Hematopoietic multipotent progenitor cell treated with erythropoietin and hydrocortisone succinate and interleukin-3 and kit ligand, for 8 days (in vitro differentiated cells): Measurements from ENCODE around the gene TSTD2.
"Not testable (repeated sequence)": the region's sequence is repeated elsewhere in the genome, so short reads cannot be mapped to it uniquely, and the experiment has no call there.

Experiments used
- DNase-seq: peaks from one replicate; pipeline ENCODE4 v3.0.0-alpha.2; 2015

TSTD2 gene

GRCh38 chr9:97629156-97629555 lies 4.0 kb downstream of the TSTD2 start:
- DNase-seq, result no peak

GRCh38 chr9:97628668-97629067 lies 4.5 kb downstream of the TSTD2 start:
- DNase-seq, result no peak

- DNase-seq, result no peak
Observed at GRCh38 chr9:97627624-97628023, 5.5 kb downstream of the TSTD2 start.

DNA sequence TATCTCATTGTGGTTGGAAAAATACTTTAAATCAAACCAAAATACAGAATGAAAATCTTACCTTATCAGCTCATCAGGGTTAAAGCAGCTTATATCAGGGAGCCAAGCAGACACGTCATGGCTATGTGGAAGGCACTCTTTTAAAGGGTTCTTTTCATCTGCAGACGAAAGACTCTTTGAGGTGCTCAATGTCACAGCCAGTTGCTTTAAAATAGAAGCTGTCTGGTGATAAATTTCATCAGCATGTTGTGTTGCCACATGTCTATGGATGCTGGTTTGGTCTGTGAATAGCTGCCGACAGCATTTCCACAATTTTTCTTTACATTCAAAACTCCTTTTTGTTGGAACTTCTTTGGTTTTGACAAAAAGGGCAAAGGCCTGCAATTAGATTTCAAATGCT lies 7.5 kb downstream of the TSTD2 start:
- no peak for DNase-seq

DNA sequence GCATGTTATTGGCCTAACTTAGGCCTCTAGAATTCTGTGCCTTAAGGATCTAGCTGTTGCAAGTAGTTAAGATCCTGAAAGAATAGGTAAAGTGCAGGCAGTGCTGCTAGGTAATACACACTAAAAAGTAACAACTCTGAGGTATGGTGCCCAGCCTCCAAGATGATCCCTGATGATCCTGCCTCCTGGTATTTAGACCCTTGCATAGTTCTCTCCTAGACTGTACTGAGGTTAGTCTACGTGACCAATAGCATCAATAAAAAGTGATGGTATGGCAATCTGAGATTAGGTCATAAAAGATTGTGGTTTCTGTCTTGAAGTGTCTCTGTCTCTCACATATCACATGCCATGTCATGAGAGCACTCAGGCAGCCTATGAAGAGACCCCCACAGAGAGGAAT lies 9.2 kb downstream of the TSTD2 start:
- no peak for DNase-seq

DNA sequence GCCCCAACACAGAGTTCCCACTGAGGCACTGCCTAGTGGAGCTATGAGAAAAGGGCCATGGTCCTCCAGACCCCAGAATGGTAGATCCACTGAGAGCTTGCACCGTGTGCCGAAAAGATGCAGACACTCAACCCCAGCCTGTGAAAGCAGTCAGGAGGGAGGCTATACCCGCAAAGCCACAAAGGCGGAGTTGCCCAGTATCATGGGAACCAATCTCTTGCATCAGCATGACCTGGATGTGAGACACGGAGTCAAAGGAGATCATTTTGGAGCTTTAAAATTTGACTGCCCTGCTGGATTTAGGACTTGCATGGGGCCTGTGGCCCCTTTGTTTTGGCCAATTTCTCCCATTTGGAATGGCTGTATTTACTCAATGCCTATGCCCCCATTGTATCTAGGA lies 10.7 kb downstream of the TSTD2 start:
- DNase-seq, result not testable (repeated sequence)

DNA sequence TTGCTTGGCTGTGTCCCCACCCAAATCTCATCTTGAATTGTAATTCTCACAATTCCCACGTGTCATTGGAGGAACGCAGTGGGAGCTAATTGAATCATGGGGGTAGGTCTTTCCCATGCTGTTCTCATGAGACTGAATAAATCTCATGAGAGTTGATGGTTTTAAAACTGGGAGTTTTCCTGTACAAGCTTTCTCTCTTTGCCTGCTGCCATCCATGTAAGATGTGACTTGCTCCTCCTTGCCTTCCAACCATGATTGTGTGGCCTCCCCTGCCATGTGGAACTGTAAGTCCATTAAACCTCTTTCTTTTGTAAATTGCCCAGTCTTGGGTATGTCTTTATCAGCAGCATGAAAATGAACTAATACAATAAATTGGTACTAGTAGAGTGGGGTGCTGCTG lies 13.1 kb downstream of the TSTD2 start:
- not testable (repeated sequence) for DNase-seq

DNA sequence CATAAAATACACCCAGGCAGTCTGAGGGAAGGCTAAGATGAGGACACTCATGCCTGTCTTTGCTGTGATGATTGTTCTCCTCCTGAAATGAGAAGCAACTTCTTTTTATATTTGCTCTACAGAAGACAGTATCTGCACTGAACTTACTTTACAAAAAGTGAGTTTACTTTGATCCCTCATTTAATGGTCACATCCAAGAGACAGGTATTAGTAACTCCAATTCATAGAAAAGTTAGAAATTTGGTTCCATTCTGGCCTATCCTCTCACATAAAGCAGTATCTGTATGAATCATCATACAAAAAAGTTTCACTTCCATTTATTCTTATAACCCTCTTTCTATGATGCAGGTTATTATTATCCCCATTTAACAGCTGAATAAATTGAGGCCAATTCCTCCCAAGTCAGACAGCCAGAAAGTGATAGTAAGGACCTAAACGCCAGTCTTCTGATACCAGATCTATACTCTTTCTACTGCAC lies 15.2 kb downstream of the TSTD2 start:
- DNase-seq, result no peak

DNA sequence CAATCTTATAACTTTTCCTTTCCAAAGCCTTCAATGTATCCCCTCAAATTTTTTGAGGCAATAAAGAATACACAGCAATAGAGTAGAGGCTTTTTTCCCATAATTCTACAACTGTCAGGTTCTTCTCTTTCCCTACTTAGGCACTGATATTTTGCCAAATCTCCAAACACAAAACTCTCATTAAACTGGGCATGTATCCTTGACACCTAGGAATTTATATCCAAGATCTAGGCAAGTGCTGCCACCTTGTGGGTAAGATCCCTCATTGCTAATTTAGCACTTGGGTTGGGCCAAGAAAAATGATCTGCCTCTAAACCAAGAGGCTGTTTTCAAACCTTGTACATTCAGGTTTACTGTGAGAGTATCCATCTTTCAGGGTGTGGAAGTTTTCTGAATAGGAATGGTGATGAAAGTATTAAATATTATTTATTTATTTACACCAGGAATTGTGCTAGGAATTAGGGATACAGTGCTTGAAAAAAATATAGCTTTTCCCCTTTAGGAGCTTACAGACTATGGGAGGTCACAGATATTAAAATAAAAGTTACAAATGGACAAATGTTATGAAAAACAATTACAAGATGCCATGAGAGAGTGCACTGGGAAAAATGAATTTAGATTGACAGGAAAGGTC lies 17.6 kb downstream of the TSTD2 start:
- DNase-seq, result peak; percentile 76

- no peak for DNase-seq
Observed at GRCh38 chr9:97604901-97605645, 28.1 kb downstream of the TSTD2 start.

- DNase-seq, result no peak
Observed at GRCh38 chr9:97602430-97602829, 30.7 kb downstream of the TSTD2 start.

- no peak for DNase-seq
Observed at GRCh38 chr9:97601228-97601898, 31.8 kb downstream of the TSTD2 start.

GRCh38 chr9:97600531-97601227 lies 32.5 kb downstream of the TSTD2 start:
- no peak for DNase-seq

- DNase-seq, result no peak
Observed at GRCh38 chr9:97599314-97599846, 33.8 kb downstream of the TSTD2 start.

GRCh38 chr9:97598461-97599288 lies 34.5 kb downstream of the TSTD2 start:
- peak; percentile 88 for DNase-seq

- DNase-seq, result no peak
Observed at GRCh38 chr9:97596906-97597305, 36.3 kb downstream of the TSTD2 start.

GRCh38 chr9:97594381-97594921 lies 38.7 kb downstream of the TSTD2 start:
- DNase-seq, result no peak

DNA sequence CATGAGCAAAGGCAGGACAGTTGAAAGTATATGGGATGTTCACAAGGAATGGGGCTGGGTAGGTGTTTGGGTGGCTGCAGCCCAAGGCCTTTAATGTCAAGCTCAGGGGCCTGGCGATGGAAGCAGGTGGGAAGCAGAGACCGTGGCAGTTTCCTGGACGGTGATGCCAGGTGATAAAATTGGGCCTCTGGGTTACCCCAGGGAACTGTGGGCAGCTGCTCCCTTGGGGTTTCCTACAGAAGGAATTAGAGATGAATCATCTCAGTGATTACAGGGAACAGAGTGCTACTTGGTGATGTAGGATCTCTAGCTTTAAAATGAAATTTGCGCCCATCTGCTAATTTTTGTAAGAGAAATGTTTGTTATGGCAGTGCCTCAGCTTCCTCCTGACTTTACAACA lies 39.2 kb downstream of the TSTD2 start:
- DNase-seq, result no peak

DNA sequence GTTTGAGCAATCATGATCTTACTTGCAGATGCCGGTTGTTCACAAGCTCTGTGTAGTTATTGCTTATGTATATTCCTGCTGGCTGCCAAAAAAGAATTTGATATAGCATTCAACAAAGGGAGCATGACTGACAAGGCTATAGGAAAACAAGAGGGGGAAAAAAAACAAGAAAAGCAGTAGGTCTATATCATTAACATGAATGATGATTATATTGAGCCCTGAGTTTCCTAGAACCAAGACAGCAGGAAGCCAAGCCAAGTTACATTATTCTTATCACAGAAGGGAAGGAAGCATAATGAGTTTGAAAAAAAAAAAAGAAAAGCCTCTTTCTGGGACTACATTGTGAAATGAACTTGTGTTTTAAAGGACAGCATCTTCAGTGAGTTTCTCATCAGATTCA lies 41.0 kb downstream of the TSTD2 start:
- no peak for DNase-seq

- no peak for DNase-seq
Observed at GRCh38 chr9:97591535-97591934, 41.6 kb downstream of the TSTD2 start.

DNA sequence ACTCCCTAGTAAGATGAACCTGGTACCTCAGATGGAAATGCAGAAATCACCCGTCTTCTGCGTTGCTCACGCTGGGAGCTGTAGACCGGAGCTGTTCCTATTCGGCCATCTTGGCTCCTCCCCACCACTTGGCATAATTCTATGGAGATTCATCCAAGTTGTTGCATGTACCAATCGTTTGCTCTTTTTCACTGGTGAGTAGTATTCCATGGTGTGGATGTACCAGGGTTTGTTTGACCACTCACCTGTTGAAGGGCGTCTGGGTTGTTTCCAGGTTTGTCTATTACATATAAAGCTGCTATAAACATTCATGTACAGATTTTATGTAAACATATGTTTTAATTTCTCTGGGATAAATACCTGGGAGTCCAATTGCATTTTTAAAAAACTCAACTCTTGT lies 46.3 kb downstream of the TSTD2 start:
- not testable (repeated sequence) for DNase-seq

DNA sequence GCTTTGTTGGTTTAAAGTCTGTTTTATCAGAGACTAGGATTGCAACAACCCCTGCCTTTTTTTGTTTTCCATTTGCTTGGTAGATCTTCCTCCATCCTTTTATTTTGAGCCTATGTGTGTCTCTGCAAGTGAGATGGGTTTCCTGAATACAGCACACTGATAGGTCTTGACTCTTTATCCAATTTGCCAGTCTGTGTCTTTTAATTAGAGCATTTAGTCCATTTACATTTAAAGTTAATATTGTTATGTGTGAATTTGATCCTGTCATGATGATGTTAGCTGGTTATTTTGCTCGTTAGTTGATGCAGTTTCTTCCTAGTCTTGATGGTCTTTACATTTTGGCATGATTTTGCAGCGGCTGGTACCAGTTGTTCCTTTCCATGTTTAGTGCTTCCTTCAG lies 48.4 kb downstream of the TSTD2 start:
- DNase-seq, result not testable (repeated sequence)
